ENCODE results near the gene SLC25A21.
"Not testable (repeated sequence)": the region's sequence is repeated elsewhere in the genome, so short reads cannot be mapped to it uniquely, and the experiment has no call there.

Gene SLC25A21

DNA sequence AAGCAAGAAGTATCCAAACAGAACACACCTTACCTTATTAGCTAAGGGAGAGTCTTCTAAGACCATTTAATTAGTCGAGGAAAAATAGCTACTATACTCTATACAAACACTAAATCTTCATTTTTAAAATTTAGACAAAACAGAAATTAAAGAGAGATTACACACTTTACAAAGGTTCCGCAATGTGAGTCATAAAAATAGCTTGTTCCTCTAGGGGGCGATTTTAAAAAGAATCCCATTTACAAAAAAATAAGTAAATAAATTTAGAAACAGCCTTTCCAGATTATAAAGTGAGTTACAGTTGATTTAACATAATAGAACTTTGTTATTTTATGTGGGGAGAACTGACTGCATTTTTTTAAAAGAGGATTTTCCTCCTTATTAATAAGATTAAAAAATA lies 309.1 kb downstream of the SLC25A21 start:
- DNase-seq (ENCODE audit: low read depth): no peak

DNA sequence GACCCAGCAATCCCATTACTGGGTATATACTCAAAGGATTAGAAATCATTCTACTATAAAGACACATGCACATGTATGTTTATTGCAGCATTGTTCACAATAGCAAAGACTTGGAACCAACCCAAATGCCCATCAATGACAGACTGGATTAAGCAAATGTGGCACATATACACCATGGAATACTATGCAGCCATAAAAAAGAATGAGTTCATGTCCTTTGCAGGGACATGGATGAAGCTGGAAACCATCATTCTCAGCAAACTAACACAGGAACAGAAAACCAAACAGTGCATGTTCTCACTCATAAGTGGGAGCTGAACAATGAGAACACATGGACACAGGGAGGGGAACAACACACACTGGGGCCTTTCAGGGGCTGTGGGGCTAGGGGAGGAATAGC lies 310.2 kb downstream of the SLC25A21 start:
- not testable (repeated sequence) for DNase-seq (ENCODE audit: low read depth)

DNA sequence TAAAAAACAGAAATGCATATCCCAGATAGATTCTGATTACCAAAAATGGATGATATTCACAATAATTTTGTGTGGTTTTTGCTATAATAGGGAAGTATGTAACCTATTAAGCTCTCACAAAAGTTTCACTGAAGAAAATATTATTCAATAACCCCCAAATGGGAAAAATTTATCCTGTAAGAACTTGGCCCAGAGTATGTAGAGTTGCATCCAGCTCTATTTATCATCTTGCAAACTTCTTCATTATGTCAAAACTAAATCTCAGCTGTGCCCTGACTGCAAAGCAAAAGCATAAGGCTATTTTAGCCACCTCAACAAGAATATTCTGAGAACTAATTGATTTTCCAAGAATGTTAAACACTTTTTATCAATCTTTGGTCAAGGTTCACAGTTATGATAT lies 311.6 kb downstream of the SLC25A21 start:
- DNase-seq (ENCODE audit: low read depth): no peak

DNA sequence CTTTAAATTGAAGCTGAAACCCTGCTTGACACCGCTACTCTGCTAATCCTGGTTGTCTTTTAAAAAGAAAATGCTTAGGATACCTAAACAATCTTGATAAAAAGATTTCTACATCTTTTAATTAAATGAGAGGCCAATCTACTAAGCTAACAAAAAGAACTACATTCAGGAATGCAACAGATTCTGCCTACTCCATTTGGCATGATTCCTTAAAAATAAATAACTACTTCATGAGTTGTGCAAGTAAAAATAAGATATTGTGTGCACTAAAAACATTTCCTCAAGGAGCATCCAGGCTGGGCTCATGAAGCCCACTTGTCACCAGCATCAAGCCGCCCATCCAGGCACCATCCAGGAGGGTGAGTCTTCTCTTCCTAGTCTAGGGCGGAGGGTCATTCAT lies 313.3 kb downstream of the SLC25A21 start:
- no peak for DNase-seq (ENCODE audit: low read depth)

DNA sequence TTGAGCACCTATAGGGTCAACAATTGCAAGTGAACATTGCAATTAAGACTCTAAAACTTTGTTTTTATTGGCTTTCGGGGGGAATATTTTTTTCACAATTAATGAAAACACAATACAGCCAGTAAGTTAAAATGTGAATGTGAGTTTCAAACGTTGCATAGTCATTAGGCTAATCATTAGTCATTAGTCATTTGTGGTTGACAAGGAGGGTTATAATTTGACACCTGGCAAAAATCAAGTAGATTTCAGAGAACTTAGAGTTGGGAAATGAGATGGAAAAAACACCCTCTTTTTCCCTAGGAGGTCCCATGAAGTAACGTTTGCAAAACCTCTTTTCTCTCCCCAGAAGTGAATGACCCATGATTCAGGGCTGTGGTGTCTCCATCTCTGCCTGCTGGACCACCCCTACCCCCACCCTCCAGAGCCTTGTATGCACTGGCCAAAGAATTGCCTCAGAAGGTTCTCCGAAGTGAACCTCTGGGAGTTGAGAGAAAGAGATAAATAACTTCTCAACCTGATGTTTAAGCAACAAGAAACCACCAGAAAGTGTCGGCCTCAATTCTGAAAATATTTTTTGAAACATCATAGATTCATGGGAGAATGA lies 314.5 kb downstream of the SLC25A21 start:
- no peak for DNase-seq (ENCODE audit: low read depth)

DNA sequence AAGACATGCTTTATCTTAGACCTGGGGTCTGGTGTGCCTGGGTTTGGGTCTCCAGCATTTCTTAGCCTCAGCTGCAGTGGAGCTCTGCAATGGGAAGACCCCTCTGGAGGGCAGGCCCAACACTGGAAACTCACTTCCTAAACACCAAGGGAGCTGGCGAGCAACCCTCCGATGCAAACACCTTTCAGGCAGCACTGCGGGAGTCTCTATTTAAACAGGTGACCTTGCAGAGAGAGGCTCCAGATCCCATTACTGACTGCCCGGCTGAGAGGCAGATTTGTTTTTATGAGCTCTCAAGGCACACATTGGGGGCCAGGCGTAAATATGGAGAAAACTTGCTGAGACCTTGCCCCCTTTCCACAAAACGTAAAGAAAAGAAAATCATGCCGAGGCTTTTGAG lies 315.3 kb downstream of the SLC25A21 start:
- no peak for DNase-seq (ENCODE audit: low read depth)

DNA sequence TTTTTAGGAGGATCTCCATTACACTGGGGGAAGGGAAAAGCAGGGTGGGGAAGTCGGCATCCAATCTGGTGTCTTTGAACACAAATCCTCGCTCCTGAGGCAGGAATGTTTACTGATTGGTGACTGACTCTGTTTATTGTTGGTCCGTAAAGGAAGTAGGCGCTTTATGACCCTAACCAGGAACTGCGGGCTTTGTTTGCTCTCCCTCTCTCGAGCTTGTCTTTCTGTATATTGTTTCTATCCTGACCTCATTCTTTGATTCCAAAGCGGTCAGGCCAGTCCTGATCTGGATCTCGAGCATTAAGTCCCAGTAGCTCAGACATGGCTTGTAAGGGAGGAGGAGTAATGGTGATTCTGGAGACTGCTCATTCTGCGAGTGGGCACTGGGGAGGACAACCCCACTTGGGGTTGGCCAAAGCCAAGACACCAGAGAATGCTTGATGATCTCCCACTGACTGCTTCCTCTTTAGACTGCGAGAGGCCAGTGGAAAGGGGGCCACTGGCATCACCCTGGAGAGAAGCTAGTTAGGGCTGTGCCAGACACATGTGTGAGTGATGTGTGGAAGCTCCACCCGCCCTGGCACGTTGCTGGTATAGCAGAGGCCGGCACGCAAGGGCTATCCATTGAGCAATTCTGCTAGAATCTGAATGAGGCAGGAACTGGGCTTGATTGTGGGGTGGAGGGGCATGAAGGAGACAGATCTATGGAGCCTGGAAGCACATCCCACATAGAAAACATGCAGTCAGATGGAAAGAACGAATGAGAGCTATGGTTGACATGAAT lies 316.1 kb downstream of the SLC25A21 start:
- no peak for DNase-seq (ENCODE audit: low read depth)

DNA sequence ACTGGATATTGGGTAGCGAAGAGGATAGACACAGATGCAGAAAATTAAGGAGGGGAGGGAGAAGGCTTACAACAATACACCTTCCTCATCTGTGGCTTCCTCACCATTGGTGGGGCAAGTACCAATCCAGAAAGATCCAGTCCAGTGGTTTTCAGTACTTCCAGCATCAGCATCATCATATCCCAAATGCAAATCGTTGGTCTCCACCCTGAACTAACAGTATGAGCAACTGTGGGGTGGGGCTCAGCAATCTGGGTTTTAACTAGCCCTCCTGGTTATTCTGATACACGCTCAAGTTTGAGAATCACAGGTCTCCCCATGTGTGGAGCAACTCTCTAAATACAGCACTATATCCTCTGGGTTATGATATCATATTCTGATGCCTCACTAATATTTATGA lies 317.0 kb downstream of the SLC25A21 start:
- no peak for DNase-seq (ENCODE audit: low read depth)

DNA sequence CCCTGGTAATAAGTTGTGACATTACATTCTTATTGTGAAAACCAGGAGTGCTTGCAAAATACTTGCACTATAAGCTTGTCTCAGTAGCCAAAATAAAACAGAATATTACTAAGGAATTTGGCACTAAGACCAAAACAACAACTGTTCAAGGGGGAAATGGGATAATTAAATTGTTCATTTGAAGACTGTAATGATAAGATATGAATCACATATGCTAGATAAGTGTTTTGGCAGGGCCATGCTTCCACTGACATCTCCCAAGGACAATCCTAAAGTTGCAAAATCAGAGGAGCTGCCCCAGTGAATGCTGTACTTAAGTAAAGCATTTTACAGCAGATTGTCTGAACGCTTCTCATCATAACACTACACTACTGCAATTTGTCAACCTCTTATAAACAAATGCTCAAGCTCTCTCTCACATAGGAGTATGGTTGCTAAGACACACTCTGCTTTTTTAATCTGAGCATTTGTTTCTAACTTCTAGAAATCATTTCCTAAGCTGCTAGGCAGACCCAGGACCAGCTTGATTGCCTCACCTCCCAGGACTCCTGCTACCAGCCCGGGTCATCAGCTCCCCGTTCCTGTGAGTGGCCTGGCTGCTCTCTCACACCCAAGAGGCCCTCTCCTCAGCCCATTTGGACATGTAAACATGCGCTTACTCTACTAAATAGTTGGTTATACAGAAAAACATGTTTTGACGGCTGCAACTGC lies 319.3 kb downstream of the SLC25A21 start:
- DNase-seq (ENCODE audit: low read depth): no peak

DNA sequence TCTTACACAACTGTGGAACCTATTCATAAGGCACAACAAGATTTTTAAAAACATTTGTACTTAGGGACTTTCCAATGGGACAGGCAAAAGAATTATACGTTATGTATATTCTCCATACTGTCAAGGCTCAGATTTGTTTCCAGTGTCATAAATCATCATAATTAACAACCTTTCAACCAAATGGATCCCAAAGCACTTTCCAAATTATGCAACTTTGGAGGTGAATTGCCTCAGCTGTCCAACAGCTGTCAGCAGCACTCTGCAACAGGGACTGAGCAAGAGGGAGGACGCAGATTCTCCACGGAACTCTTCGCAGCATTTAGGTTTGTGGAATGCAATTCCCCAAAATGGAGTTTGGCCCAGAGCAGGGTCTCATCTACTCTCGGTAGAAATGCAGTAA lies 324.2 kb downstream of the SLC25A21 start:
- no peak for DNase-seq (ENCODE audit: low read depth)

DNA sequence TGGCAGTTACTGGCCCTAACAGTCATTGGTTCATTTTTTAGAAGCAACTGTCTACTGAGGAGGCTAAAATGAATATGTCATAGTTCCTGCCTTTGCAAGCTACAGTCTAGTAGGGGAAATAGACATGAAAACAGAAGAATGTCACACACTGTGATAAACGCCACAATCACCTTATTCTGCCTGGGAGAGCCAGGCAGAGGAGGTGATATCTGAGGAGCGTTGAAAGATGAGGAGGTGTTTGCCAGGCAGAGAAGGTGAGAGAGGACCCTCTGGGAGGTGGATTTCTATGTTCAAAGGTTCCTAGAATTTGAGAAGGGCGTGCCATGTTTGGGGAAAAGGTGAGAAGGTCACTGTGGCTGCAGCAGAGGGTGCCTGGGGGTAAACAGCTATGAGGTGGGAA lies 325.0 kb downstream of the SLC25A21 start:
- no peak for DNase-seq (ENCODE audit: low read depth)

DNA sequence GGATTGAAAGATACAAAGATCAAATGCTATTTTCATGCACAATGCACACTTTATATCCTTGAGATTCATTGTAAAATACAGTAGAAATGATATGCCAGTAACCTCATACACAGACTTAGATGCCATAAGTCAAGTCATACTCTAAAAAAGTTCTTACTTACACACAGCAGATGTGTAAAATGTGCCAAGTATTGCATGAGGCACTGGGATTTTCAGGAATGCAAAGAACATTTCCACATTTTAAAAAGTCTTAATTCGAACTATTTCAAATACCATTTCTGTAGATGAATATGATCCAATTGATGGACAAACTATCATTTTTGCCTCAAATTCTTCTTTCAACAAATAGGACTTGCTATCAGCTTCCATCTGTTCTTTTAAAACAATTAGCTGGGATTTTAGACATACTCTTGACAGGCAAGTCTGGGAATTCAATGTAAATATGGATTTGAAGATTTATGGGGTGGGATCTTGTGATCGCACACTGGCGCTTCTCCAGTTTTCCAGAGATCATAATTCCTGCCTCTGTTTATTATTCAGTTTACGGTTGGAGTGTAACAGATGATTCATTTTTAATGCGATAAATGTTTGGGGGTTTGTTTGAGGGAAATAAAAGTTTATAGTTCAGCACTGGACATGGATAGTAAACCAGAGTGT lies 326.9 kb downstream of the SLC25A21 start:
- no peak for DNase-seq (ENCODE audit: low read depth)

DNA sequence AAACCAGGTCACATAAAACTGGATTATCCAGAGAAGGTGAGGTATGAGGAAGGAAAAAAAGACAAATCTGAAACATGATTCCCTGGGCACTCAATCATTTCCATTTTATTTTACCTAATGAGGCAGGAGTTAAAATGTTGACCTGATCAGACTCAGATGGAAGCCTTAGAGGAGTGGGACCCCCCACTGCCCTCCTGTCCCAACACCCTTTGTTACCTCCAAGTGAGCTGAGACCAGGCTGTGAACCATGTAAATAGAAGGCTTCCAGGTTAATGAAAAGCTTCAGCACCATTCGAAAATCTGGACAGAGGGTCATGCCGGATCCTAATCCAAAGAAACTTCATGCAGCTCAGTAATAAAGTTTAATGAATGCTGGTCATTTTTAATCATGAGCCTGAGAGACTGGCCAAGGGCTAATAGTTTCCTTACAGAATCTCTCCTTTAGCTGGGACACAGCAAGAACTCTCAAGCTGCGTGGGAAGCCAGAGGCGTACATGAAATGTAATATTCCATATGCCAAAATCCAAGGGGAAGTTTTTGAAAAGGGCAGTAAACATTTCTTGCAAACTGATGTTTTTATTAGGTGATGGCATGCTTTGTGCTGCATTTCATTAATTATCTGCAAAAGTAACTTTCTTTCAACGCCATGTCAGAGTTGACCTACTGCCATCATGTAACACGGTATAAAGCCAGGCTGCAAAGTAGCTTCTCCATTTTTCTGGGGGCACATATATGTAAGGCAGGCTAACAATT lies 327.8 kb downstream of the SLC25A21 start:
- no peak for DNase-seq (ENCODE audit: low read depth)

DNA sequence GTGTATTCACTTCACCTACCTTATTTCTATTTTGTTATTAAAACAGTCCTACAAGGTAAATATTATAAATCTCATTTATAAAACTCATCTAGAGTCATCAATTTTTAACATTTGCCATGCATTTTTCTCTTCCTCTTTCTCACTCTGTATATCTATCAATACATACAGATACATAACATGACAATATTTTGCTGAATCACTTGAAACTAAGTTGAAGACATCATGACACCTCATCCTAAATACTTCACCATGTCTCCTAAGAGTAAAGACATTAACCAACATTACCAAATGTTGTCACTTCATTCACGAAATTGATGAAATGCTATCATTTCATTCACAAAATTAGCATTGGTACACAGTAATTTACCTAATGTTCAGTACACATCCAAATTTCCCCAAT lies 329.0 kb downstream of the SLC25A21 start:
- DNase-seq (ENCODE audit: low read depth): no peak

DNA sequence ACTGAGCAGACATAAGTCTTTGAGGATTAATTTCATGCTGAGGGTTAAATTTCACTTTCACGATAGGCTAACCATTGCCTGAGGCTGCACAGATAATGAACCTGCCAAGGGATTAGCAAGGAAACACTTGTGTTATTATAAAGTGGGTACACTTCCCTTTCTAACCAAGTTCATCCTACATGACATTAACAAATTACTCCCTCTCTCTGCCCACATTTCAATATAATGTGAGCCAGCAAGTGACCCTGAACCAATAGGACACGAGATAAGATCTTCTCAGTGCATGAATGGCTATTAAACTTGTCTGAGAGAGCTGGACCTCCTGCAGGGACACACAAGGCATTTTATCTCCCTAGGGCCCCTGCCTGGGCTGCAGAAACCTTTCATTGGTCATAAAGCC lies 337.3 kb downstream of the SLC25A21 start:
- DNase-seq (ENCODE audit: low read depth): no peak

DNA sequence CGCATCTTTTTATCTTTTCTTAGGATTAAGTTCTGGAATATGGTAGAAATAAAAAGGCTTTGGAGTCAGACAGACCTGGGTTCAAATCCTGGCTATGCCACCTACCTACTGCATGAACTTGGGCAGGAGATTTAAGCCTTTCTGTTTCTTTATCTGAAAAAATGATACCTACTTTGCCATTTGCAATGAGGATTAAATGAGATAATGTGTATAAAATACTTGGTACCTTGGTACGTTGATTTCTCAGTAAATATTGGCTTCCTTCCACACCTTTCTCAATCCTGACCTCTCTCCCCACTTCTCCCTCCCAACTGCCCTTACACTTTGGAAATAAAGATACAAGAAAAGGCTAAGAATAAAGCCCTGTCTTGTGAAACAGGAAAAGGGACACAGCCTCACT lies 338.1 kb downstream of the SLC25A21 start:
- DNase-seq (ENCODE audit: low read depth): no peak

DNA sequence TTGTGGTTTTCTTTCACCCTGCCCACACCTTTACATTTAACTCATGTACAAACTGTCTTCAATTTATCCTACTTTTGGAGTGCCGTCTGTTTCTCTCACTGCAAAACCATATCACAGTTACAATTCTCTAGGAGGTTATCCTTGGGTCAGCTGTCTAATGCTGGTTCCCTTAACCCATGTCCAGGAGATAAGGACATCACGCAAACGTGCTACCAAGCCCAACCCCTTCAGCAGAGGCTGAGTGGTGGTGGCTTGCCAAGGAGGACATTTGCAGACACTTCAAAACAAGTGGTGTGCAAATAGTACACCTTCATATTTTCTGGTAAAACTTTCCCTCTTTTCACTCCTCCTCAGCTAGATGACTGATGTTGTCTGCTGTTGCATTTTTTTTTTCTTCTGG lies 342.9 kb downstream of the SLC25A21 start:
- no peak for DNase-seq (ENCODE audit: low read depth)

DNA sequence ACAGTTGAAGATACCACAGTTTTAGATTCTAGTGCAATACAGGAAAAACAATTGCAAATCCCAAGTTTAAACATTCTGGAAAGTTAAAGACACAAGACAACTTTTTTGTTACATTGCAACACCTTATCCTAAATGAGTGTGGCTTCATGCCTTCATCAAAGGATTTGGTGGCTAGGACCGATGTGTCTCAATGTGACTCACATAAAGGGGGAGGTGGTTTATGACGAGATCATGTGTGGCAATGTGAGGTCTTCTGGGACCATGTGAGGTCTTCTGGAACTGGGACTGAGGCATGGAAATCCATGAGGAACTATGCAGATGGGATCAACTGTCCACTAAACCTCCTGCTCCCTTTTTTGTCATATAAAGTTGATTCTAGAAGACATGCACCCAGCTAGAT lies 344.5 kb downstream of the SLC25A21 start:
- DNase-seq (ENCODE audit: low read depth): no peak

DNA sequence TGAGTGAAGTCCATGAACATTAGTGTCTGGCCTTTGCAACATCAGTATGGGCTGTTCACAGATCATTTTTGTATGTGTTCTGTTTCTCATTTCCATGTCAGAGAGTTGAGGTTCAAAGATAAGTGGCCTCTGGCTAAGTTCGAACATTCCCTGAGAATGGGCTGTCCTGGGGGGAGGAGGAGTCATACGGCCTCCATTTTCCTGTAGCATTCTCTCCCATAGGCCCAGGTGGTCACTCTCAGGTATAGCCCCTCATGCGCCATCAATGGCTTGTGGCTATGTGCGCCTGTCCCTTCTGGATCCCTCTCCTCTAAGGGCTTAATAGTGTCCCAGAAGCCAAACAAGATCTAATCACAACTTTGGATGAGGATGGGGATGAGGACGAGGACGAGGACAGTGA lies 345.8 kb downstream of the SLC25A21 start:
- DNase-seq (ENCODE audit: low read depth): no peak

DNA sequence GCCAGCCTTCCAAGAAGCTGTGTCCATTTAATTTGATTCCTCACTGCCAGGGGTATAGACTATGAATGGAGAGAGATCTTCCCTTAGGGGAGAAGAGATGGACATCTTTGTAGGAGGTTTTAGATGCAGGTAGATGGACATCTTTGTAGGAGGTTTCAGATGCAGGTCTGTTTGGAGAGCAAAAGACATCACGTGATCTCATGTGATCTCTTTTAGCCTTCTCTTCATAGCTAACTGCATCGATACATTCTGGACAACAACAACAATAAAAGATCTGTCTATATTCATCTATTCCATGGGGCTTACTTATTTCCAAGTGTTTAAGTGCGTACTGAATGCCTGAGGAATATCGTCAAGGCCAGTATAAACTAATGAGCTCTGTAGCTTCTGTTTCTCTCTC lies 347.6 kb downstream of the SLC25A21 start:
- no peak for DNase-seq (ENCODE audit: low read depth)

DNA sequence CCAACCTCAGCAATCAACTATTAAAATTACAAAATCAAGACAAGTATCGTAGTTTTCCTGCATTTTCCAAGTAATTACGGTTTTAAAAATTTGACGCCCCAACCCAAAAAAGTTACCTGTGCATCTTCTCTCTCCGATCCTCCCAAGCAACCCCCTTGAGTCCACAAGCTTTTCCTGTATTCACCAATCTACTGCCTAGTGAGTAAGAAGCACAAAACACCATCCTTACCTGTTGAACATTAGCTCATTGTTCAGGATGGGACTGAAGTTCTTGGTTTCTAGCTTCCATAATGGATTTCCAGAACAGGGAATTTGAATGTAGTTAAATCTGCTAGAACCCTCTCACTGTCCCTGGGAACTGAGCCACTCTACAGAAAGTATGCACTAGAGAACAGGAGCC lies 348.8 kb downstream of the SLC25A21 start:
- no peak for DNase-seq (ENCODE audit: low read depth)

DNA sequence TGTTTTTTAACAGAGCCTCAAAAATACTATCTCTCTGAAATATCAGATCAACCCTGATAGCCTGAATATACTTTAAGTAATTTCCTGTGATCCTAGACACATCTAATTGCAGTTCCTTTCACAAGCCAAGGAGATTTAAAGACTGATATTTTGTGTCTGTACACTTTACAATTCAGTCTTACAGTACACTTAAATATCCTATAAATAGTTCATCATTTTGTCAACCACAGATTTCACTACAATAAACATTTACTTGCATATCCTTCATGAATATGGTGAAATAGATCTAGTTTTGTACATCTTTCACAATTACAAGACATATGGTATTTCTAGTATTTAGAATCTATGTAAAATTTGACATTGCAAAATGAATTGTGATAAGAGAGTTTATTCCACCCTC lies 349.7 kb downstream of the SLC25A21 start:
- DNase-seq (ENCODE audit: low read depth): no peak

All from fibroblast of the conjunctiva (primary cell).